ENCODE results near the gene SCAMP4. TPM values are rescaled to one million over a fixed set of nuclear protein-coding genes. Genes with fewer than 3 reads are reported as not detected.
A peak's percentile ranks its signal among the peaks of the same experiment; 100 is the strongest.

SCAMP4 gene
- total RNA-seq, 6 experiments from 2014 or later: 51.7 to 84.8 (median 58.5) TPM

GRCh38 chr19:1944088-1944915, 39.1 kb downstream of the SCAMP4 start:
- Mint-ChIP-seq H3K4me1 (ENCODE audit: low read depth) (peaks cover 19% of the 10 kb centered on the region), H3K4me3 (no peak overlapping the region), H3K27ac (no peak overlapping the region), H3K36me3 (ENCODE audit: low read depth) (peaks cover 9% of the 10 kb centered on the region; the same call in 1 of the 2 replicates), H3K27me3 (ENCODE audit: insufficient read depth) (no peaks in the 10 kb centered on the region; the same call in 1 of the 2 replicates), H3K9me3 (no peaks in the 10 kb centered on the region)
- DNase-seq: no peak
- no peak for TF ChIP-seq CTCF (IDR thresholded peaks at IDR 0.05)

GRCh38 chr19:1944916-1945561, 39.8 kb downstream of the SCAMP4 start:
- H3K4me3 Mint-ChIP-seq: no peak overlapping the region
- no peak overlapping the region for H3K27ac Mint-ChIP-seq
- peaks cover 11% of the 10 kb centered on the region; the same call in 1 of the 2 replicates for H3K36me3 Mint-ChIP-seq (ENCODE audit: low read depth)
- DNase-seq: no peak
- no peak for TF ChIP-seq CTCF (IDR thresholded peaks at IDR 0.05)
- H3K9me3 Mint-ChIP-seq: no peaks in the 10 kb centered on the region
- H3K4me1 Mint-ChIP-seq (ENCODE audit: low read depth): peaks cover 14% of the 10 kb centered on the region
- H3K27me3 Mint-ChIP-seq (ENCODE audit: insufficient read depth): no peaks in the 10 kb centered on the region; the same call in 1 of the 2 replicates

GRCh38 chr19:1945899-1946298, 40.7 kb downstream of the SCAMP4 start:
- peaks cover 11% of the 10 kb centered on the region for H3K4me1 Mint-ChIP-seq (ENCODE audit: low read depth)
- no peak for DNase-seq
- peak; percentile 74 for TF ChIP-seq CTCF (IDR thresholded peaks at IDR 0.05)
- no peak overlapping the region for H3K4me3 Mint-ChIP-seq
- H3K36me3 Mint-ChIP-seq (ENCODE audit: low read depth): peaks cover 11% of the 10 kb centered on the region; the same call in 1 of the 2 replicates
- H3K9me3 Mint-ChIP-seq: no peaks in the 10 kb centered on the region
- no peak overlapping the region; the same call in 1 of the 2 replicates for H3K27ac Mint-ChIP-seq
- no peaks in the 10 kb centered on the region for H3K27me3 Mint-ChIP-seq (ENCODE audit: insufficient read depth)

- DNase-seq: no peak
- H3K9me3 Mint-ChIP-seq: no peaks in the 10 kb centered on the region
- H3K4me1 Mint-ChIP-seq (ENCODE audit: low read depth): peaks cover 9% of the 10 kb centered on the region
- H3K27ac Mint-ChIP-seq: no peak overlapping the region
- TF ChIP-seq CTCF (IDR thresholded peaks at IDR 0.05): no peak
- no peak overlapping the region for H3K4me3 Mint-ChIP-seq
- H3K36me3 Mint-ChIP-seq (ENCODE audit: low read depth): peaks cover 11% of the 10 kb centered on the region; the same call in 1 of the 2 replicates
- no peaks in the 10 kb centered on the region for H3K27me3 Mint-ChIP-seq (ENCODE audit: insufficient read depth)
Measured at GRCh38 chr19:1947651-1948209, 42.5 kb downstream of the SCAMP4 start.

- Mint-ChIP-seq H3K36me3 (ENCODE audit: low read depth) (peaks cover 11% of the 10 kb centered on the region; the same call in 1 of the 2 replicates), H3K9me3 (no peaks in the 10 kb centered on the region), H3K27me3 (ENCODE audit: insufficient read depth) (no peaks in the 10 kb centered on the region), H3K4me3 (no peak overlapping the region), H3K27ac (no peak overlapping the region), H3K4me1 (ENCODE audit: low read depth) (no peaks in the 10 kb centered on the region)
- no peak for TF ChIP-seq CTCF (IDR thresholded peaks at IDR 0.05)
- no peak for DNase-seq
Measured at GRCh38 chr19:1949304-1950101, 44.3 kb downstream of the SCAMP4 start.
